ENCODE data around the gene BTBD1. TPM values are rescaled to one million over a fixed set of nuclear protein-coding genes. Genes with fewer than 3 reads are reported as not detected.

The BTBD1 gene
- polyA plus RNA-seq, 1 of the 3 experiments (the other 2 are of a cell fraction), result 34.4 TPM

- TF ChIP-seq TEAD4 (IDR thresholded peaks at IDR 0.05; ENCODE audit: borderline replicate concordance, insufficient read depth), result no peak
- peak; percentile 90 for TF ChIP-seq POLR2AphosphoS5 (IDR thresholded peaks at IDR 0.05; ENCODE audit: low read depth, low read length)
- no peak for TF ChIP-seq REST (IDR thresholded peaks at IDR 0.05; ENCODE audit: low read depth, low read length)
- TF ChIP-seq RAD21 (IDR thresholded peaks at IDR 0.05; ENCODE audit: low read length), result no peak
- TF ChIP-seq ELF1 (IDR thresholded peaks at IDR 0.05), result peak; percentile 77
- TF ChIP-seq USF2 (IDR thresholded peaks at IDR 0.05; ENCODE audit: borderline replicate concordance, low read depth, low read length), result no peak
- TF ChIP-seq MAX (IDR thresholded peaks at IDR 0.05; ENCODE audit: low read depth), result peak; percentile 49
These were observed at the start of gene BTBD1 (continued) for GRCh38 chr15:83066734-83067637.

- Histone ChIP-seq H3K79me2 (ENCODE audit: insufficient read depth) (no peaks in the 10 kb centered on the region), H3F3A (replicated peaks; ENCODE audit: insufficient read depth) (peaks cover 5% of the 10 kb centered on the region), H3K9me2 (no peaks in the 10 kb centered on the region), H3K4me2 (no peak overlapping the region), H3K27me3 (ENCODE audit: insufficient read depth) (no peaks in the 10 kb centered on the region), H3K9ac (no peak overlapping the region), H3K9me3 (no peaks in the 10 kb centered on the region), H3K4me1 (ENCODE audit: control insufficient read depth in 1 of 2, insufficient read depth in 2 of 2, low read depth in 1 of 2, low read length in 1 of 2) (no peaks in the 10 kb centered on the region; a peak in 1 of 4 replicates), H3K36me3 (replicated peaks in 1 of 2; ENCODE audit: control insufficient read depth in 1 of 2, insufficient read depth in 2 of 2, low read length in 1 of 2) (no peaks in the 10 kb centered on the region), H2AFZ (ENCODE audit: low read depth) (no peak overlapping the region), H3K4me3 (ENCODE audit: low read depth in 2 of 2, low read length in 1 of 2) (no peak overlapping the region), H4K20me1 (ENCODE audit: insufficient read depth) (no peaks in the 10 kb centered on the region), H3K27ac (ENCODE audit: low read depth in 2 of 2, low read length in 1 of 2) (no peak overlapping the region)
- ChIA-PET POLR2A (no interaction called here), CTCF (no interaction called here)
- WGBS (ENCODE audit: low lambda C conversion rate), result 88% methylated on average over 11 of the region's 11 CpGs
- DNase-seq, result no peak
- TF ChIP-seq EZH2phosphoT487 (IDR thresholded peaks at IDR 0.05; ENCODE audit: borderline replicate concordance, low read depth), result no peak
- TF ChIP-seq RCOR1 (IDR thresholded peaks at IDR 0.05; ENCODE audit: low read length), result no peak
- no peak for TF ChIP-seq MAX (IDR thresholded peaks at IDR 0.05; ENCODE audit: low read depth)
- no peak for TF ChIP-seq CHD2 (IDR thresholded peaks at IDR 0.05; ENCODE audit: low read length, partially characterized antibody)
- no peak for TF ChIP-seq FOXM1 (IDR thresholded peaks at IDR 0.05; ENCODE audit: low read depth)
- TF ChIP-seq TAF1 (IDR thresholded peaks at IDR 0.05; ENCODE audit: borderline replicate concordance, low read depth, low read length), result no peak
- TF ChIP-seq YY1 (IDR thresholded peaks at IDR 0.05; ENCODE audit: low read depth), result no peak
- no peak for TF ChIP-seq ZBTB33 (IDR thresholded peaks at IDR 0.05; ENCODE audit: borderline replicate concordance, low read depth)
- no peak for TF ChIP-seq GABPA (IDR thresholded peaks at IDR 0.05; ENCODE audit: low read depth)
- no peak for TF ChIP-seq POLR2AphosphoS5 (IDR thresholded peaks at IDR 0.05; ENCODE audit: low read depth, low read length)
- TF ChIP-seq SIN3A (IDR thresholded peaks at IDR 0.05; ENCODE audit: borderline replicate concordance, low read depth, low read length), result no peak
- no peak for TF ChIP-seq SMC3 (IDR thresholded peaks at IDR 0.05; ENCODE audit: low read depth, low read length)
- no peak for TF ChIP-seq CTCF (IDR thresholded peaks at IDR 0.05)
- no peak for TF ChIP-seq MEF2A (IDR thresholded peaks at IDR 0.05; ENCODE audit: borderline replicate concordance, low read depth)
These were observed 48.9 kb upstream of the BTBD1 start for GRCh38 chr15:83115831-83116565.
